HL-60 (cell line): Measurements from ENCODE around the gene IGF2R.
A peak's percentile ranks its signal among the peaks of the same experiment; 100 is the strongest.

Experiments
- DNase-seq, 2 experiments: peaks; one replicate each; pipeline ENCODE4 v3.0.0-alpha.2; 2010 to 2020; ENCODE audit warnings: low read depth in 1 of 2, low spot score in 1 of 2
- H3K27ac ChIP-seq: fragments of 250-450 bp; sonication (Bioruptor Pico); replicated peaks from 2 replicates; pipeline ENCODE4 v1.5.1; 2020; ENCODE audit warnings: mild to moderate bottlenecking, moderate library complexity
- H3K27me3 ChIP-seq: fragments of 250-450 bp; sonication (Bioruptor Pico); 2 replicates; pipeline ENCODE4 v1.5.1; 2021; ENCODE audit warnings: mild to moderate bottlenecking, moderate library complexity; ENCODE audit not compliant: insufficient read depth, poor library complexity, severe bottlenecking
- H3K4me3 ChIP-seq: replicated peaks from 2 replicates; pipeline ENCODE4 v1.5.1; 2011; ENCODE audit warnings: mild to moderate bottlenecking, control low read depth, low read length; ENCODE audit not compliant: insufficient read depth
- CTCF ChIP-seq: IDR thresholded peaks from one replicate; pipeline ENCODE4 v1.5.1; 2011; ENCODE audit warnings: low read length, control low read depth, inconsistent platforms; ENCODE audit not compliant: insufficient read depth
- GABPA ChIP-seq: IDR thresholded peaks from 2 replicates; pipeline ENCODE4 v1.6.1; 2012; ENCODE audit warnings: low read depth
- POLR2AphosphoS5 ChIP-seq: IDR thresholded peaks from 2 replicates; pipeline ENCODE4 v1.6.1; 2012; ENCODE audit warnings: low read depth
- REST ChIP-seq: IDR thresholded peaks from 2 replicates; pipeline ENCODE4 v1.6.1; 2012; ENCODE audit warnings: low read depth; ENCODE audit not compliant: insufficient replicate concordance
- SPI1 ChIP-seq: IDR thresholded peaks from 2 replicates; pipeline ENCODE4 v1.6.1; 2012; ENCODE audit warnings: low read depth, mild to moderate bottlenecking, borderline replicate concordance

IGF2R gene

GRCh38 chr6:160028487-160029275, 59.8 kb downstream of the IGF2R start:
- peak in 1 of 2 experiments; percentile 44 for DNase-seq
- Histone ChIP-seq H3K4me3 (no peak overlapping the region), H3K27ac (no peak overlapping the region), H3K27me3 (no peaks in the 10 kb centered on the region)
- no peak for TF ChIP-seq POLR2AphosphoS5
- no peak for TF ChIP-seq CTCF
- TF ChIP-seq SPI1: peak; percentile 47; the same call in 1 of the 2 replicates
- TF ChIP-seq REST: no peak

GRCh38 chr6:160029525-160029924, 60.6 kb downstream of the IGF2R start:
- no peak for DNase-seq
- Histone ChIP-seq H3K27me3 (no peaks in the 10 kb centered on the region), H3K27ac (no peak overlapping the region), H3K4me3 (no peak overlapping the region)
- TF ChIP-seq CTCF (no peak), GABPA (no peak), REST (no peak), SPI1 (no peak), POLR2AphosphoS5 (no peak)

GRCh38 chr6:160030103-160030502, 61.2 kb downstream of the IGF2R start:
- no peak overlapping the region for H3K27ac ChIP-seq
- no peak for DNase-seq
- no peak overlapping the region for H3K4me3 ChIP-seq
- H3K27me3 ChIP-seq: no peaks in the 10 kb centered on the region
- TF ChIP-seq GABPA: no peak
- TF ChIP-seq REST: no peak
